ENCODE data around the gene ANKRD66.
A peak's percentile ranks its signal among the peaks of the same experiment; 100 is the strongest.

Gene ANKRD66

GRCh38 chr6:46746696-46747095, at the start of gene ANKRD66:
TSS of gene ANKRD66 (plus strand) at chr6:46746933. CDS start at chr6:46751949, 5,016 bp downstream.
- Mint-ChIP-seq H3K36me3 (ENCODE audit: low read depth) (peaks cover 6% of the 10 kb centered on the region), H3K27ac (no peak within 1 kb of the TSS), H3K4me1 (ENCODE audit: low read depth) (peaks cover 38% of the 10 kb centered on the region), H3K27me3 (no peaks in the 10 kb centered on the region), H3K4me3 (no peak within 1 kb of the TSS), H3K9me3 (peaks cover 33% of the 10 kb centered on the region)
- intact Hi-C loops (cut with micrococcal nuclease) = no loop called here

- peaks cover 2% of the 10 kb centered on the region for H3K27me3 Mint-ChIP-seq
- peaks cover 12% of the 10 kb centered on the region for H3K36me3 Mint-ChIP-seq (ENCODE audit: low read depth)
- no peak overlapping the region for H3K4me3 Mint-ChIP-seq
- no peaks in the 10 kb centered on the region for H3K4me1 Mint-ChIP-seq (ENCODE audit: low read depth)
- H3K27ac Mint-ChIP-seq = no peak overlapping the region
- intact Hi-C loops (cut with micrococcal nuclease) = loop anchor here (5.0 kb wide), 1 partner anchor 147 kb away; no protein-coding TSS in a partner anchor
- H3K9me3 Mint-ChIP-seq = no peaks in the 10 kb centered on the region
These were observed 46.8 kb upstream of the ANKRD66 start for GRCh38 chr6:46699970-46700369.

GRCh38 chr6:46704562-46704961, 42.2 kb upstream of the ANKRD66 start:
- no peak overlapping the region for H3K4me3 Mint-ChIP-seq
- no peak overlapping the region for H3K27ac Mint-ChIP-seq
- peaks cover 21% of the 10 kb centered on the region for H3K4me1 Mint-ChIP-seq (ENCODE audit: low read depth)
- peaks cover 47% of the 10 kb centered on the region for H3K36me3 Mint-ChIP-seq (ENCODE audit: low read depth)
- peaks cover 2% of the 10 kb centered on the region for H3K27me3 Mint-ChIP-seq
- H3K9me3 Mint-ChIP-seq = no peaks in the 10 kb centered on the region
- intact Hi-C loops (cut with micrococcal nuclease) = loop anchor here (1.0 to 5.0 kb wide), 2 partner anchors 77 to 143 kb away; no protein-coding TSS in a partner anchor

- intact Hi-C loops (cut with micrococcal nuclease) = no loop called here
- H3K4me3 Mint-ChIP-seq = no peak overlapping the region
- H3K9me3 Mint-ChIP-seq = no peaks in the 10 kb centered on the region
- peaks cover 58% of the 10 kb centered on the region for H3K36me3 Mint-ChIP-seq (ENCODE audit: low read depth)
- H3K4me1 Mint-ChIP-seq (ENCODE audit: low read depth) = peaks cover 31% of the 10 kb centered on the region
- H3K27me3 Mint-ChIP-seq = peaks cover 2% of the 10 kb centered on the region
- no peak overlapping the region for H3K27ac Mint-ChIP-seq
These were observed 40.3 kb upstream of the ANKRD66 start for GRCh38 chr6:46706464-46706863.

- Mint-ChIP-seq H3K27ac (no peak overlapping the region), H3K4me1 (ENCODE audit: low read depth) (peaks cover 52% of the 10 kb centered on the region), H3K36me3 (ENCODE audit: low read depth) (peaks cover 54% of the 10 kb centered on the region), H3K4me3 (no peak overlapping the region), H3K27me3 (no peaks in the 10 kb centered on the region), H3K9me3 (no peaks in the 10 kb centered on the region)
- intact Hi-C loops (cut with micrococcal nuclease) = no loop called here
These were observed 35.2 kb upstream of the ANKRD66 start for GRCh38 chr6:46711491-46711890.

GRCh38 chr6:46715141-46715540, 31.6 kb upstream of the ANKRD66 start:
- peaks cover 44% of the 10 kb centered on the region for H3K36me3 Mint-ChIP-seq (ENCODE audit: low read depth)
- H3K4me3 Mint-ChIP-seq = no peak overlapping the region
- peaks cover 66% of the 10 kb centered on the region for H3K4me1 Mint-ChIP-seq (ENCODE audit: low read depth)
- H3K27me3 Mint-ChIP-seq = no peaks in the 10 kb centered on the region
- no peaks in the 10 kb centered on the region for H3K9me3 Mint-ChIP-seq
- intact Hi-C loops (cut with micrococcal nuclease) = no loop called here
- H3K27ac Mint-ChIP-seq = no peak overlapping the region

- intact Hi-C loops (cut with micrococcal nuclease) = no loop called here
- Mint-ChIP-seq H3K27ac (no peak overlapping the region), H3K27me3 (no peaks in the 10 kb centered on the region), H3K4me1 (ENCODE audit: low read depth) (peaks cover 55% of the 10 kb centered on the region), H3K36me3 (ENCODE audit: low read depth) (peaks cover 47% of the 10 kb centered on the region), H3K9me3 (no peaks in the 10 kb centered on the region), H3K4me3 (no peak overlapping the region)
These were observed 27.6 kb upstream of the ANKRD66 start for GRCh38 chr6:46719099-46719498.

- peaks cover 44% of the 10 kb centered on the region for H3K36me3 Mint-ChIP-seq (ENCODE audit: low read depth)
- no peak overlapping the region for H3K4me3 Mint-ChIP-seq
- no peaks in the 10 kb centered on the region for H3K27me3 Mint-ChIP-seq
- H3K27ac Mint-ChIP-seq = no peak overlapping the region
- intact Hi-C loops (cut with micrococcal nuclease) = no loop called here
- H3K4me1 Mint-ChIP-seq (ENCODE audit: low read depth) = peaks cover 63% of the 10 kb centered on the region
- no peaks in the 10 kb centered on the region for H3K9me3 Mint-ChIP-seq
These were observed 26.3 kb upstream of the ANKRD66 start for GRCh38 chr6:46720401-46720800.

GRCh38 chr6:46729787-46730326, 16.9 kb upstream of the ANKRD66 start:
- Mint-ChIP-seq H3K27ac (peak overlapping the region; percentile 70), H3K9me3 (no peaks in the 10 kb centered on the region), H3K4me1 (ENCODE audit: low read depth) (peaks cover 69% of the 10 kb centered on the region), H3K27me3 (peaks cover 1% of the 10 kb centered on the region), H3K36me3 (ENCODE audit: low read depth) (peaks cover 22% of the 10 kb centered on the region), H3K4me3 (no peak overlapping the region)
- intact Hi-C loops (cut with micrococcal nuclease) = no loop called here

GRCh38 chr6:46730921-46731461, 15.7 kb upstream of the ANKRD66 start:
- H3K36me3 Mint-ChIP-seq (ENCODE audit: low read depth) = peaks cover 27% of the 10 kb centered on the region
- peaks cover 3% of the 10 kb centered on the region for H3K27me3 Mint-ChIP-seq
- peaks cover 73% of the 10 kb centered on the region for H3K4me1 Mint-ChIP-seq (ENCODE audit: low read depth)
- no peaks in the 10 kb centered on the region for H3K9me3 Mint-ChIP-seq
- peak overlapping the region; percentile 70 for H3K27ac Mint-ChIP-seq
- no peak overlapping the region for H3K4me3 Mint-ChIP-seq
- intact Hi-C loops (cut with micrococcal nuclease) = no loop called here

GRCh38 chr6:46733341-46733801, 13.4 kb upstream of the ANKRD66 start:
- H3K4me1 Mint-ChIP-seq (ENCODE audit: low read depth) = peaks cover 82% of the 10 kb centered on the region
- H3K36me3 Mint-ChIP-seq (ENCODE audit: low read depth) = peaks cover 18% of the 10 kb centered on the region
- H3K9me3 Mint-ChIP-seq = no peaks in the 10 kb centered on the region
- H3K27me3 Mint-ChIP-seq = peaks cover 3% of the 10 kb centered on the region
- H3K4me3 Mint-ChIP-seq = peak overlapping the region; percentile 24
- H3K27ac Mint-ChIP-seq = peak overlapping the region; percentile 70
- intact Hi-C loops (cut with micrococcal nuclease) = no loop called here

GRCh38 chr6:46734867-46735719, 11.6 kb upstream of the ANKRD66 start, which contains the start of gene PLA2G7:
TSS of gene PLA2G7 (minus strand) at chr6:46735375. CDS start at chr6:46722891, 12,484 bp downstream.
- Mint-ChIP-seq H3K27me3 (peaks cover 6% of the 10 kb centered on the region), H3K9me3 (no peaks in the 10 kb centered on the region), H3K27ac (peak within 1 kb of the TSS; percentile 70), H3K4me3 (peak within 1 kb of the TSS; percentile 73), H3K4me1 (ENCODE audit: low read depth) (peaks cover 75% of the 10 kb centered on the region), H3K36me3 (ENCODE audit: low read depth) (peaks cover 12% of the 10 kb centered on the region)
- intact Hi-C loops (cut with micrococcal nuclease) = loop anchor here (2.0 kb wide), 1 partner anchor 38 kb away; no protein-coding TSS in a partner anchor

- H3K27ac Mint-ChIP-seq = peak overlapping the region; percentile 70
- H3K4me3 Mint-ChIP-seq = peak overlapping the region; percentile 73
- peaks cover 12% of the 10 kb centered on the region for H3K36me3 Mint-ChIP-seq (ENCODE audit: low read depth)
- H3K4me1 Mint-ChIP-seq (ENCODE audit: low read depth) = peaks cover 70% of the 10 kb centered on the region
- intact Hi-C loops (cut with micrococcal nuclease) = loop anchor here (2.0 kb wide), 1 partner anchor 37 kb away; no protein-coding TSS in a partner anchor
- H3K9me3 Mint-ChIP-seq = no peaks in the 10 kb centered on the region
- peaks cover 6% of the 10 kb centered on the region for H3K27me3 Mint-ChIP-seq
These were observed 11.1 kb upstream of the ANKRD66 start for GRCh38 chr6:46735720-46736031.

GRCh38 chr6:46736906-46737305, 9.8 kb upstream of the ANKRD66 start:
- Mint-ChIP-seq H3K27ac (no peak overlapping the region), H3K27me3 (peaks cover 6% of the 10 kb centered on the region), H3K36me3 (ENCODE audit: low read depth) (peaks cover 12% of the 10 kb centered on the region), H3K4me3 (no peak overlapping the region), H3K4me1 (ENCODE audit: low read depth) (peaks cover 60% of the 10 kb centered on the region), H3K9me3 (no peaks in the 10 kb centered on the region)
- intact Hi-C loops (cut with micrococcal nuclease) = no loop called here
